Hematopoietic multipotent progenitor cell treated with erythropoietin and hydrocortisone succinate and interleukin-3 and kit ligand, for 15 days (in vitro differentiated cells): ENCODE data around the gene APMAP.
"Not testable (repeated sequence)": the region's sequence is repeated elsewhere in the genome, so short reads cannot be mapped to it uniquely, and the experiment has no call there.

Source experiments
- DNase-seq: peaks from one replicate; pipeline ENCODE4 v3.0.0-alpha.2; 2015; ENCODE audit warnings: low spot score

APMAP gene

GRCh38 chr20:25006431-25007167 is 14.0 kb upstream of the APMAP start:
- no peak for DNase-seq

- no peak for DNase-seq
Observed at GRCh38 chr20:25005661-25006060, 13.1 kb upstream of the APMAP start.

GRCh38 chr20:25005220-25005619 is 12.7 kb upstream of the APMAP start:
- no peak for DNase-seq

GRCh38 chr20:25003002-25003401 is 10.5 kb upstream of the APMAP start:
- DNase-seq: no peak

GRCh38 chr20:25001323-25001722 is 8.8 kb upstream of the APMAP start:
- DNase-seq: not testable (repeated sequence)

- DNase-seq: peak; percentile 92
Observed at GRCh38 chr20:25000268-25000801, 7.8 kb upstream of the APMAP start.

- no peak for DNase-seq
Observed at GRCh38 chr20:24999568-24999967, 7.0 kb upstream of the APMAP start.

- peak; percentile 34 for DNase-seq
Observed at GRCh38 chr20:24998631-24999445, 6.3 kb upstream of the APMAP start.

- no peak for DNase-seq
Observed at GRCh38 chr20:24998121-24998520, 5.6 kb upstream of the APMAP start.

GRCh38 chr20:24996449-24997377 is 4.2 kb upstream of the APMAP start:
- no peak for DNase-seq

- peak; percentile 38 for DNase-seq
Observed at GRCh38 chr20:24995741-24996448, 3.3 kb upstream of the APMAP start.

GRCh38 chr20:24994470-24995368 is 2.2 kb upstream of the APMAP start:
- peak; percentile 90 for DNase-seq

GRCh38 chr20:24994186-24994465 is 1.6 kb upstream of the APMAP start:
- no peak for DNase-seq

GRCh38 chr20:24993337-24994185 is 1.0 kb upstream of the APMAP start:
- peak; percentile 43 for DNase-seq

- peak; percentile 29 for DNase-seq
Observed at GRCh38 chr20:24991897-24992486, 559 bp downstream of the APMAP start.

- DNase-seq: no peak
Observed at GRCh38 chr20:24990810-24991252, 1.7 kb downstream of the APMAP start.

- no peak for DNase-seq
Observed at GRCh38 chr20:24989162-24989561, 3.4 kb downstream of the APMAP start.

GRCh38 chr20:24987873-24988835 is 4.4 kb downstream of the APMAP start:
- DNase-seq: no peak
